DMS 273 treated with DMSO at 0.1 percent for 48 hours (cell line): ENCODE data around the gene KLRF2.

ENCODE experiments used
- DNase-seq: peaks from one replicate; lab custom pipeline; 2025; lab: John Stamatoyannopoulos, UW

Gene KLRF2

GRCh38 chr12:9936591-9936990 is 55.3 kb downstream of the KLRF2 start:
- DNase-seq = no peak

- no peak for DNase-seq
Observed at GRCh38 chr12:9940375-9940774, 59.1 kb downstream of the KLRF2 start.

GRCh38 chr12:9941838-9942237 is 60.5 kb downstream of the KLRF2 start:
- DNase-seq = no peak

GRCh38 chr12:9943240-9943639 is 62.0 kb downstream of the KLRF2 start:
- no peak for DNase-seq

- no peak for DNase-seq
Observed at GRCh38 chr12:9944391-9944790, 63.1 kb downstream of the KLRF2 start.
